GM23248 (cell line): ENCODE results near the gene LYRM4.

Experiments
- EZH2 ChIP-seq: fragments of 200-600 bp; sonication (generic); IDR thresholded peaks from 2 replicates; pipeline ENCODE4 v1.6.1; 2018; ENCODE audit warnings: antibody characterized with exemption, mild to moderate bottlenecking; ENCODE audit not compliant: insufficient read depth, poor library complexity, severe bottlenecking
- EZH2phosphoT487 ChIP-seq: fragments of 200-600 bp; sonication (generic); IDR thresholded peaks from 2 replicates; pipeline ENCODE4 v1.6.1; 2018; ENCODE audit warnings: antibody characterized with exemption, moderate library complexity, mild to moderate bottlenecking, low read depth; ENCODE audit not compliant: insufficient read depth

GRCh38 chr6:5090603-5091002 lies 170.1 kb downstream of the LYRM4 start:
- no peak for TF ChIP-seq EZH2
- TF ChIP-seq EZH2phosphoT487: no peak
